Stimulated activated CD4-positive, alpha-beta T cell treated with anti-CD3 and anti-CD28 coated beads, Interleukin-12 subunit alpha, Interleukin-12 subunit beta, amount 100 ng/mL, for 48 hours (primary cell): ENCODE data around the gene HOXC12.

Experiments
- DNase-seq, 3 donors: peaks; one replicate each; pipeline ENCODE4 v3.0.0-alpha.2; 2020; ENCODE audit warnings: low read depth in 2 of 3, low spot score in 1 of 3

The HOXC12 gene

DNA sequence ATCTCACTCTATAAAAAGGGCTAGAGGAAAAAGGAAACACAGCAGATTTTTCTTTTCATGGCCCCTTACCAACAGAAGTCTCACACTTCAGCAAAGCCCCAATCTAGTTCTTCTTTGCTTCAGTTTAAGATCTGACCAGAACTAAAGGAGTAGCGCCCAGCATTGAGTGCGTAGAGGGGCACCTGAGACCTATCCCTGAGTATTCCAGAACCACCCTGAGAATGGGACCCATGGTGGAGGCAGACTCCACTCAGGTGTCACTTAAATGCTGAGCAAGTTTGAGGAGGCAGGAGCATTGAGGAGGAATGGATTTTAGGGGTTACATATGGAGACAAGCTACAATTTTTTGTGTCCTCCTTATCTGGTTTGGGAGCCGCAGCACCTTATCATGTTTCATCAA, 16.4 kb downstream of the HOXC12 start:
- DNase-seq: no peak

GRCh38 chr12:53971686-53972085, 17.0 kb downstream of the HOXC12 start:
- DNase-seq: no peak

DNA sequence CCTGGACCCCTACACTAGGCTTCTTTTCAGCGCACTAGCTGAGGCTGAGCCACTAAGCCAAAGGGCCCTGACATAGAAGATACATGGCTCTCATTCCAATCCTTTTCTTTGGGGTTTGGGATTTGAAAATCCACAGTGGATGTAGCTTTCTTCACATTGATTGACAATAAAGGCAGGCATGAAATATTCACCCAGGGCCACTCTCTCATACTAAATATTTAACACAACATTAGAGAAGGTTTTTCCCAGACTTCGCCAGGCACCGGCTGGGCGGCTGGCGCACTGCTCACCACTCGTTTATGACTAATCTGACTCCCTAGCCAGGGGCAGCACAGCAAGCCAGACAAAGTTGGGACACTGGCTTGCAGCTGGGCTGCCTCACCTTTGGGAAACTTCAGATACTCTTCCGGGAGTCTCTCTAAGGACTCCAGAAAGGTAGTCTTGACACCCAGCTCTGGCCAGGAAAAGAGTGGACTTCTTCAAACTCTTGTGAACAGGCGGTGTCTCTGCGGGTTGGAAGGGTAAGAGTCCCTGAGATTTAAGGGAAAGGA, 17.5 kb downstream of the HOXC12 start:
- DNase-seq: no peak

DNA sequence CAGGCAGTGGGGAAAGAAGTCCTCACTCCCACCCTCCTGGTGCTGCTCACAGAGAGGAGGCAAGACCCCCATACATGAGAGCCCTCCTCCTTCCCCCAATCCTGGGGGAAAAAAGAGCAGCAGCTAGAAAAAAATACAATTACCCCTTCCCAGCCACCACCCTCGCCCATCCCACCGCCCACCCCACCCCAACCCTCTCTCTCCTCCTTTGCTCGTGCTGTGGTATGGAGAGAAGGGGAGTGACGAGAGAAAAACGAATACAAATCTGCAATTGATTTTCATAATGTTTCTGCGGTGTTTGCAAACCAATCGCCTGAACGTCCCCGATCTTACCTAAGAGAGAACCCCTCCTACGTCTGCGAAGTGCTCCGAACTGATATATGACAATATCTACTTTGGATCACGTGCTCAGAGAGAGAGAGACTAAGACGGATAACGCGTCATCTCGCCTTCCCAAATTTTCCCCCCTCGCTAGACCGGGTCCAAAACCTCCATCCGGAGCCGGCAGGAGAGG, 18.1 kb downstream of the HOXC12 start, which contains the start of gene HOXC11:
TSS of gene HOXC11 (plus strand) at position 405 of the 514 bp plus-strand sequence. CDS start 116 bp downstream, outside the sequence.
- no peak for DNase-seq

DNA sequence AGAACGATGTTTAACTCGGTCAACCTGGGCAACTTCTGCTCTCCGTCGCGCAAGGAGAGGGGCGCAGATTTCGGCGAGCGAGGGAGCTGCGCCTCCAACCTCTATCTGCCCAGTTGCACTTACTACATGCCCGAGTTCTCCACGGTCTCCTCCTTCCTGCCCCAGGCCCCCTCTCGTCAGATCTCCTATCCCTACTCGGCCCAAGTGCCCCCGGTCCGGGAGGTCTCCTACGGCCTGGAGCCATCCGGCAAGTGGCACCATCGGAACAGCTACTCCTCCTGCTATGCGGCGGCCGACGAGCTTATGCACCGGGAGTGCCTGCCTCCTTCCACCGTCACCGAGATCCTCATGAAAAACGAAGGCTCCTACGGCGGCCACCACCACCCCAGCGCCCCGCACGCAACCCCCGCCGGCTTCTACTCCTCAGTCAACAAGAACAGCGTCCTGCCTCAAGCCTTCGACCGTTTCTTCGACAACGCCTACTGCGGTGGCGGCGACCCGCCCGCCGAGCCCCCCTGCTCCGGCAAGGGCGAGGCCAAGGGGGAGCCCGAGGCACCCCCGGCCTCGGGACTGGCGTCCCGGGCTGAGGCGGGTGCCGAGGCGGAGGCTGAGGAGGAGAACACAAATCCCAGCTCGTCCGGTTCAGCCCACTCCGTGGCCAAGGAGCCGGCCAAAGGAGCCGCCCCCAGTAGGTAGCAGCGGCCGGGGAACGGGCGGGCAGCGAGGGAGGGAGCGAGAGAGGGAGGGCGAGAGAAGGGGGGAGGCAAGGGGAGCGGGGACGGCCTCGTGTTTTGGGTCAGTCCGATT, 18.7 kb downstream of the HOXC12 start:
- no peak for DNase-seq

DNA sequence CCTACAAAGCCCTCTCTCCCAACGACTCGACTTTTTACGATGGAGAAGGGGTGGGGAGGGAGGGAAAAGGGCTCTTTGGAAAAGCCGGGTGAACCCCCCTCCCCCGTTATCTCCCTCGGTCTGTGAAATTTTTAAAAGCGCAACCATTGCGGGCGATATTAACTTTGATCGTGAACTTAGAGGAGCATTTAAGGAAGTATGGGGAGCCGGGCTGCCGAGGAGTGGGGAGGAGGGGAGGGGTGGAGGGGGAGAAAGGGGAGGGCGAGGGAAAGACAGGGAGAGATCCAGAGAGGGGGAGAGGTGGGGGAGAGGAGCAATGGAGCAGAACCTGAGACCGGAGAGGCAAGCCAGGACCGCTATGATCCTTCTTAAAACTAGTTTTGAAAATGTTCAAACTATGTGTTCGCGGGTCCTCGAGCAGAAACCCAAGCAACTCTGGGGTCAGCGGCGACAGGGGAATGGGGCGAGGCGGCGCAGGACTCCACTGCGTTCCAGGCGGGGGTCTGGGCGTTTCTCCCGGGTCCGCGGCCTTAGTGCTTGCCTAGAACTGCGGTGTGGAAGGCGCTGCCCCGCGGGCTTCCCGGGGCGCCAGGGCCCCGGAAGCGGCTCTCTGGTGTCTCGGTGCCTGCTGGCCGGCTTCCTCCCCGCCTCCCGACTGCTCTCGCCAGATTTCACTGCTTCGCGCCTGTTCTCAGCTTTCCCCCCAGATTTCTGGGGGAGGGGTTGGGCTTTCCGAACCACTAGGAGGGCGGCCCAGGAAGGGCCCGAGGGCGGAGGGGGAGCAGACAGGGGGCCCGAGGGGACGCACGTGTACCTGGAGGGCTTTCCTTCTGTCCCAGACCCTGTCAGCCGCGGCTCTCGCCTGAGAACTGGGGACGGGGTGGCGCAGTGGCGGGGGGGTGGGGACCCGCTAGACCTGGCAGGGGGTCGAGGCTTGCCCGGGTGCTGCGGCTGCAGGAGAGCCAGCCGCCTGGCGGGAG, 19.7 kb downstream of the HOXC12 start, which contains the start of gene HOTAIR:
TSS of gene HOTAIR (minus strand) at position 871 of the 980 bp plus-strand sequence.
- no peak for DNase-seq

- DNase-seq: no peak
These were observed 20.4 kb downstream of the HOXC12 start for GRCh38 chr12:53975064-53975471.

GRCh38 chr12:53975479-53976152, 20.9 kb downstream of the HOXC12 start:
- DNase-seq: no peak

DNA sequence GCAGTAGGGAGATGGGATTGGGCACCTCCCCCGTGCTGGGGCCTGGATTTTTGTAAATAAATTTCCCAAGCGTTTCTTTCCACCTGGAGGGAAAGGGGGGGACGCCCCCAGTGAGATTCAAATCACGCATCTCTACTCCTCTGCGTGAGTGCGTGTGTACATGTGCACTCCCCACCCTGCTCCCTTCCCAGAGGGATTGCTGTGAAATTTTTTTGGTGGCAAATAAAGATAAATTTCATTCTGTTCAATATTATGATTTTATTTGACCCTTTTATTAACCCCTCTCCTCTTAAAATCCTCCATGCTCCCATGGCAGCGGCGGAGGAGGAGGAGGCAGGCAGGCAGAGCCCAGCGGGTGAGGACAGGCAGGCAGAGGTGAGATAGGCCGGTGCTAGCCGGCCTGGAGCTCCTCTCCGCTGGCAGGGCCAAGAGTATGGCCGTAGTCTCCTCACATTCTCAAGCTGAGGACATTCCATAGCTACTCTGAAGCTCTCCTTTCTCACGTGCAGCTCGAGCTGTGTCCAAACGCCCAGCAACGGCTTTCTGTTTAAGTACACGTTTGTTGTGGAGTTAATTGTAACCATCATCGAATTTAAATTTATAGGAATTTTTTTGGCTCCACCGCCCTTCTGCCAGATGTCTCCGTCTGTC, 21.6 kb downstream of the HOXC12 start:
- no peak for DNase-seq

DNA sequence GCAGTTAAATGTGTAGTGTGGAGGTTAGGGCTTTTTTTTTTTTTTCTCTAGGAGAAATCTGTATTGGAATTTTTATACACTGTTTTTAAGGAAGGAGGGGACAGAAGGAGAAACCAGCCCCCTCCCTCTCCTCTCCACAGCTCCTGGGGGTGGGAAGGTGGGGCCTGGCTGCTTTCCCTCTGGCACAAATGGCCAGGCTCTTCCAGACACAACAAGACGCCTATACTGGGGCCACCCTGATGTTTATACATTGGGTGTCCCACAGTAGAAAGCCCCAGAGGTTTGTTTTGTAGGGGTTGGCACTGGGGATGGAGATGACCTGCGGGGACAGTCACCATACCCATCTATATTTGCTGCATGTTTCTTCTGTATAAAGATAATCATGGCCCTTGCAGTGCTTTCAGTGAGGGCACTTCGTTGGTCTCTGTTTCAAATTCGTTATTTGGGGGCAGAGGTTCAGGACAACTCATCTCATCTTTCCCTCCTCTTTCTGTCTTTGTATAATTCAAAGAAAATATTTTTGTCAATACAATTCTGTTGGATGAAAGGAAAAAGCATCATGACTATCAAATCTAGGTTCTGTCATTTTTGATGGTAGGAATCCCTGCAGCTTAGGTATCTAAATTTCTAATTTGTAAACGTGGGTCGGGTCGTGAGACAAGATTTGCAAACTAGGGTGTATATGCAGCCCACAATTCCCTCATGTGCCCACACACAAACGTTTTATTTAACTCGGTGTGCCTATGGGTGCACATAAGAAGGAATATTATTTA, 22.3 kb downstream of the HOXC12 start:
- DNase-seq: no peak

DNA sequence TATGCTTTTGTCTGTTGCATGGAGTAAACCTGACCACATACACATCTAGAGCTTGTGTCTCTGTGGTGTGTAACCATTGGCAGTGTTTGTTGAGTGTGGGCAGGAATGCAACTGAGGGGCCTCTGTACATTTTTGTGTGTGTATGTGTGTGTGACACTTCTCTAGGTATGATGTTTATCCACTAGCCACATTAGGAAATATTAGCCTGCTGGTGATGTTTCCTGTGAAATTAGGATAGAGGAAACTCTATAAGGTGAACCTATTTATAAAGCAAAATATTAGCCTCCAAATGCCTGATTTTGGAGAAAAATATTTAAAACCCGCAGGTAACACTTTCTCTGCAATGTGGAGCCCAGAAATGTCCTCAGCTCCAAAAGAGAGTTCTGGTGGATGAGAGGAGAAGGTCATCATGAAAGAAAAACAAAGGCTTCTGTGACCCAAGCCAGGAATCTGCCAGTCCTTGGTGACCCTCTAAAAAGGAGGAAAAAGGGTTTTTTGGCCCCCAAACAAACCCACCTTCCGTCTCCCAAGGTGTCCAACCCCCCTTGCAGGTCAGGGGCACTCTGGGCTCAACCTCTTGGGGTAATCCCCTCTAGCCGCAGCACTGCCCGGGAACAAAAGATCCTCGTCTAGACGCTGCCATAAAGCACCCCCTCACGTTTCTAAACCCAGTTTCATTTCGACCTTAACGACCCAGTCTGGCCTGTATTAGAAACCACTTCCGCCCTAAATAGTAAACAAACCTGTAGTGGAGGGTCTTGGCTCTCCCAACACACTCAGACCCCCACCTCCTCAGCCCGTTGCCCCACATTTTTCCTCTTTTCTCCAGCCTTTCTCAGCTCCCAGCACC, 23.1 kb downstream of the HOXC12 start:
- DNase-seq: no peak

GRCh38 chr12:53978477-53979356, 24.0 kb downstream of the HOXC12 start:
- DNase-seq: no peak

DNA sequence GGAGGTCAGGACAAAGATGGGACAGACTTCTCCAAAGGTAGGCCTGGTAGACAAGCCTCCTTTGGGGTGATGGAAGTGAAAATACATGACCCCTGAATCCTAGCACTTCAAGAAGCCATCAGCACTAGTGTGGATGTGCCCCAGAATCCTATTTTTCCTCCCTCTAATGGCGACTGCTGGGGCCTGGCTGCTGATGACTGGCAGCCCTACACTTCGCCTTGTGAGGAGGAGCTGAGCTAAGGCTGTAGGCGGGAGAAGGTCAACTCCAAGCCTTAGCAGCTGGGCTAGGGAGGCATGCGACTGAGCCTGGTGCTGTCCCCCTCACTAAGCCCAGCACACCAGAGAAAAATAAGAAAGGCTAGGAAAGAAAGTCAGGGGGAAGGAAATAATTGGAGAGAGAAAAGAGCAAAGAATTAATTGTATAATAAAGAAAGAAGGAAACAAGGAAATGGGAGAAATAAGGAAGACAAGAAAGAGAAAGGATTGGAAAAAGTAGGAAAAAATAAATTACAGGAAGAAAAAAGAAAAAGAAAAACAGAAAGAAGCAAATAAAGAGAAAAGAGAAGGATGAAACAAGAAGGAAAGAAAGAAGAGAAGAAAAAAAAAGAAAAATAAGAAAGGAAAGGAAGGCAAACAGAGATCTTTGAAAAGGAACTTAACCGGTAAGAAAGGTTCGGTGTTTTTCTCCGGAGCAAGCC, 25.6 kb downstream of the HOXC12 start:
- DNase-seq: no peak

GRCh38 chr12:53980802-53981496, 26.2 kb downstream of the HOXC12 start:
- no peak for DNase-seq

GRCh38 chr12:53981634-53982565, 27.2 kb downstream of the HOXC12 start:
- no peak for DNase-seq
